WTC11 (cell line): ENCODE data around the gene ZBTB16. TPM values are rescaled to one million over a fixed set of nuclear protein-coding genes. Genes with fewer than 3 reads are reported as not detected.

Experiments
- ATAC-seq: fragments of 200-7000 bp; cut with Tn5 transposase; 2 replicates; pipeline ENCODE4 v1.10.0; 2021; ENCODE audit warnings: mild to moderate bottlenecking, moderate library complexity
- CTCF ChIA-PET: fragments of 300-600 bp; sonication (Branson Sonifier 250); formaldehyde crosslinking; loops from one replicate; lab custom pipeline; 2021; ENCODE audit warnings: antibody characterized with exemption; lab: Charles Lee
- POLR2A ChIA-PET: fragments of 350-600 bp; sonication (Branson Sonifier 250); formaldehyde crosslinking; loops from one replicate; lab custom pipeline; 2021; ENCODE audit warnings: antibody characterized with exemption; lab: Charles Lee
- DNase-seq: peaks from one replicate; pipeline ENCODE4 v3.0.0; 2021; ENCODE audit warnings: low spot score
- H3K27ac Mint-ChIP-seq: 2 replicates; pipeline ENCODE4 v1.8.0; 2021; ENCODE audit warnings: mixed read lengths
- H3K27me3 Mint-ChIP-seq: 2 replicates; pipeline ENCODE4 v1.8.0; 2021; ENCODE audit warnings: low read depth, mild to moderate bottlenecking, moderate library complexity, mixed read lengths
- H3K36me3 Mint-ChIP-seq: 2 replicates; pipeline ENCODE4 v1.8.0; 2021; ENCODE audit warnings: mixed read lengths
- H3K4me1 Mint-ChIP-seq: 2 replicates; pipeline ENCODE4 v1.8.0; 2022; ENCODE audit warnings: mixed read lengths
- H3K4me3 Mint-ChIP-seq: 2 replicates; pipeline ENCODE4 v1.8.0; 2021; ENCODE audit warnings: mild to moderate bottlenecking, moderate library complexity, mixed read lengths
- H3K9me3 Mint-ChIP-seq: 2 replicates; pipeline ENCODE4 v1.8.0; 2021; ENCODE audit warnings: mixed read lengths
- CREM ChIP-seq: sonication (generic); formaldehyde crosslinking; IDR thresholded peaks from 2 replicates; pipeline ENCODE4 v1.8.1; 2022; ENCODE audit warnings: mild to moderate bottlenecking, missing genetic modification reagents, moderate library complexity
- FOXK1 ChIP-seq: sonication (generic); formaldehyde crosslinking; IDR thresholded peaks from 2 replicates; pipeline ENCODE4 v1.8.0; 2022; ENCODE audit warnings: mild to moderate bottlenecking, moderate library complexity, missing genetic modification reagents
- GRHL2 ChIP-seq: fragments of 250-450 bp; sonication (Bioruptor Pico); IDR thresholded peaks from 2 replicates; pipeline ENCODE4 v1.8.0; 2022; ENCODE audit warnings: mild to moderate bottlenecking, moderate library complexity; ENCODE audit not compliant: insufficient replicate concordance, severe bottlenecking
- HMGXB4 ChIP-seq: sonication (generic); formaldehyde crosslinking; IDR thresholded peaks from 2 replicates; pipeline ENCODE4 v1.8.1; 2023; ENCODE audit warnings: mild to moderate bottlenecking, moderate library complexity, missing genetic modification reagents
- JUN ChIP-seq: sonication (generic); formaldehyde crosslinking; IDR thresholded peaks from 2 replicates; pipeline ENCODE4 v1.8.0; 2023; ENCODE audit warnings: mild to moderate bottlenecking, missing genetic modification reagents
- NFATC4 ChIP-seq: fragments of 250-450 bp; sonication (Bioruptor Pico); IDR thresholded peaks from 2 replicates; pipeline ENCODE4 v1.9.0; 2021; ENCODE audit warnings: mild to moderate bottlenecking
- NR1H2 ChIP-seq: sonication (generic); formaldehyde crosslinking; IDR thresholded peaks from 2 replicates; pipeline ENCODE4 v1.9.0; 2021; ENCODE audit warnings: mild to moderate bottlenecking, moderate library complexity, missing genetic modification reagents
- SMAD3 ChIP-seq: sonication (generic); formaldehyde crosslinking; IDR thresholded peaks from 2 replicates; pipeline ENCODE4 v1.8.0; 2022; ENCODE audit warnings: missing genetic modification reagents, mild to moderate bottlenecking, borderline replicate concordance
- SP1 ChIP-seq: sonication (generic); formaldehyde crosslinking; conservative IDR thresholded peaks from 2 replicates; pipeline ENCODE4 v1.8.1; 2022; ENCODE audit warnings: missing genetic modification reagents
- STAT6 ChIP-seq: sonication (generic); formaldehyde crosslinking; conservative IDR thresholded peaks from 2 replicates; pipeline ENCODE4 v1.8.1; 2023; ENCODE audit warnings: mild to moderate bottlenecking, low read depth, missing genetic modification reagents, moderate library complexity
- TEAD4 ChIP-seq: sonication (generic); formaldehyde crosslinking; IDR thresholded peaks from 2 replicates; pipeline ENCODE4 v1.8.0; 2022; ENCODE audit warnings: mild to moderate bottlenecking, missing genetic modification reagents
- TP53 ChIP-seq: sonication (generic); formaldehyde crosslinking; IDR thresholded peaks from 2 replicates; pipeline ENCODE4 v1.8.1; 2023; ENCODE audit warnings: mild to moderate bottlenecking, missing genetic modification reagents
- ZNF138 ChIP-seq: sonication (generic); formaldehyde crosslinking; conservative IDR thresholded peaks from 2 replicates; pipeline ENCODE4 v1.8.1; 2022; ENCODE audit warnings: mild to moderate bottlenecking, moderate library complexity, missing genetic modification reagents
- ZNF396 ChIP-seq: fragments of 250-450 bp; sonication (Bioruptor Pico); IDR thresholded peaks from 2 replicates; pipeline ENCODE4 v1.8.0; 2021; ENCODE audit warnings: mild to moderate bottlenecking, moderate library complexity, borderline replicate concordance
- ZNF425 ChIP-seq: fragments of 250-450 bp; sonication (Bioruptor Pico); conservative IDR thresholded peaks from 2 replicates; pipeline ENCODE4 v1.9.0; 2021; ENCODE audit warnings: mild to moderate bottlenecking
- ZNF671 ChIP-seq: fragments of 250-450 bp; sonication (Bioruptor Pico); IDR thresholded peaks from 2 replicates; pipeline ENCODE4 v1.8.0; 2021; ENCODE audit warnings: mild to moderate bottlenecking
- total RNA-seq: library from RNA; stranded (reverse); gene quantifications from 3 replicates; pipeline ENCODE4 v1.2.3, GENCODE V29; 2021
- TF ChIP-seq, protein P1 (sequence below): fragments of 250-450 bp; sonication (Bioruptor Pico); IDR thresholded peaks from 2 replicates; pipeline ENCODE4 v1.8.0; 2021; ENCODE audit warnings: mild to moderate bottlenecking
- TF ChIP-seq, protein P2 (sequence below): sonication (generic); formaldehyde crosslinking; IDR thresholded peaks from 2 replicates; pipeline ENCODE4 v1.8.1; 2023; ENCODE audit warnings: mild to moderate bottlenecking, missing genetic modification reagents, moderate library complexity

The ZBTB16 gene
- total RNA-seq, 1 experiment from 2014 or later = 0.57 TPM

DNA sequence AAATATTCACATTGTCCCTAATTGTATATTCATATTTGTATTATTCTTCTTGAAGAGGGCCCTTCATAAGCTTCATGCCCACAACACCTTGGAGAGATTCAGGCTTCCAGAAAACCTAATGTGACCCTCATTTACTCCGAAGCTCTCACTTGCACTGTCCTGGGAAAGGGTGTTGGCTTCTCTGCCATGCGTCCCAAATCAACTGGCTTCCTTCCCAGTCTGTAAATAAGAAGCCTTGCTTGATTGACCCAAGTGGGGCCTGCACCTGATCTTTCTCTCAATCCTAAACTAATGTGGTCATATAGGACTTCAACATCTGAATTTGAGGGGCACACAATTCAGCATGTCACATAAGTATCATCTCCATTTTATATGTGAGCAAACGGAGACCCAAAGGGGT, 40.5 kb upstream of the ZBTB16 start:
- H3K4me3 Mint-ChIP-seq = no peak overlapping the region
- H3K9me3 Mint-ChIP-seq = no peaks in the 10 kb centered on the region
- no peaks in the 10 kb centered on the region; the same call in 1 of the 2 replicates for H3K27me3 Mint-ChIP-seq
- TF ChIP-seq STAT6 = no peak
- TF ChIP-seq CREM (CRISPR knock-in tag) = no peak
- no peak for TF ChIP-seq SMAD3 (CRISPR knock-in tag)
- no peak for TF ChIP-seq ZNF138
- TF ChIP-seq ZNF671 (CRISPR knock-in tag) = no peak
- no peak for TF ChIP-seq HMGXB4 (CRISPR knock-in tag)
- TF ChIP-seq JUN (CRISPR knock-in tag) = no peak
- TF ChIP-seq ZNF425 (CRISPR knock-in tag) = no peak
- TF ChIP-seq, protein P1, sequence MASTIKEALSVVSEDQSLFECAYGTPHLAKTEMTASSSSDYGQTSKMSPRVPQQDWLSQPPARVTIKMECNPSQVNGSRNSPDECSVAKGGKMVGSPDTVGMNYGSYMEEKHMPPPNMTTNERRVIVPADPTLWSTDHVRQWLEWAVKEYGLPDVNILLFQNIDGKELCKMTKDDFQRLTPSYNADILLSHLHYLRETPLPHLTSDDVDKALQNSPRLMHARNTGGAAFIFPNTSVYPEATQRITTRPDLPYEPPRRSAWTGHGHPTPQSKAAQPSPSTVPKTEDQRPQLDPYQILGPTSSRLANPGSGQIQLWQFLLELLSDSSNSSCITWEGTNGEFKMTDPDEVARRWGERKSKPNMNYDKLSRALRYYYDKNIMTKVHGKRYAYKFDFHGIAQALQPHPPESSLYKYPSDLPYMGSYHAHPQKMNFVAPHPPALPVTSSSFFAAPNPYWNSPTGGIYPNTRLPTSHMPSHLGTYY (CRISPR knock-in tag) = no peak
- no peak for TF ChIP-seq SP1 (CRISPR knock-in tag)
- TF ChIP-seq, protein P2, sequence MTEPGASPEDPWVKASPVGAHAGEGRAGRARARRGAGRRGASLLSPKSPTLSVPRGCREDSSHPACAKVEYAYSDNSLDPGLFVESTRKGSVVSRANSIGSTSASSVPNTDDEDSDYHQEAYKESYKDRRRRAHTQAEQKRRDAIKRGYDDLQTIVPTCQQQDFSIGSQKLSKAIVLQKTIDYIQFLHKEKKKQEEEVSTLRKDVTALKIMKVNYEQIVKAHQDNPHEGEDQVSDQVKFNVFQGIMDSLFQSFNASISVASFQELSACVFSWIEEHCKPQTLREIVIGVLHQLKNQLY = no peak
- no peak for TF ChIP-seq TP53
- no peak for TF ChIP-seq GRHL2
- no peaks in the 10 kb centered on the region for H3K4me1 Mint-ChIP-seq
- no peak overlapping the region; the same call in 1 of the 2 replicates for H3K27ac Mint-ChIP-seq
- H3K36me3 Mint-ChIP-seq = no peaks in the 10 kb centered on the region
- ChIA-PET POLR2A (no interaction called here), CTCF (interaction anchor here (0.7 to 3.2 kb wide), 3 partner anchors 16 to 242 kb away, joined by 3 to 13 read pairs (median 5); no protein-coding TSS in a partner anchor)
- ATAC-seq = no peak
- no peak for DNase-seq

DNA sequence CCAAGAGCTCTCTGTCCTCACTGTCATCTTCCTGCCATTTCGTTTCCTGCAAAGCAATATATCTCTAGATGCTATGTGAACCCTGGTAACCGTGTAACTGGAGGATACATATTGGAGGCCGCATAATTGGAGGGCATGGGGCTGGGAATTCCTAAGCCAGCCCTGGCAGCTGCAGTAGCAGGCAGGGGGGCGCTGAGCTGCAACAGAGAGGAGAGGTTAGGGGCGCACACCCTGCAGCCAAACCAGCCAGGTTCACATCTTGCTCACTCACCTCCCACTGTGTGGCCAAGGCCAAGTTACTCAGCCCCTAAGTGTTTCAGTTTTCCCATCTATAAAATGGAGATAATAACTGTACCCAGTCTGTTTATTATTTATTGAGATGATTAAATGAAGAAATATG, 39.9 kb upstream of the ZBTB16 start:
- Mint-ChIP-seq H3K9me3 (no peaks in the 10 kb centered on the region), H3K4me1 (no peaks in the 10 kb centered on the region), H3K4me3 (no peak overlapping the region), H3K27ac (no peak overlapping the region), H3K36me3 (no peaks in the 10 kb centered on the region), H3K27me3 (no peaks in the 10 kb centered on the region; the same call in 1 of the 2 replicates)
- ChIA-PET CTCF (interaction anchor here (0.7 to 3.2 kb wide), 3 partner anchors 16 to 241 kb away, joined by 3 to 13 read pairs (median 5); no protein-coding TSS in a partner anchor), POLR2A (no interaction called here)
- DNase-seq (no peak), ATAC-seq (no peak)
- TF ChIP-seq CREM (CRISPR knock-in tag) (no peak), FOXK1 (CRISPR knock-in tag) (no peak), SP1 (CRISPR knock-in tag) (no peak), NFATC4 (CRISPR knock-in tag) (no peak), HMGXB4 (CRISPR knock-in tag) (no peak), JUN (CRISPR knock-in tag) (no peak), TEAD4 (CRISPR knock-in tag) (no peak), NR1H2 (CRISPR knock-in tag) (no peak), ZNF396 (CRISPR knock-in tag) (no peak)
- TF ChIP-seq, protein P2 = no peak
